22Rv1 (cell line): Measurements from ENCODE around the gene SLC10A7.

Source experiments
- H3K27ac ChIP-seq: fragments of 450-650 bp; 2 replicates; pipeline ENCODE4 v1.5.1; 2017
- ZFX ChIP-seq: fragments of 450-650 bp; IDR thresholded peaks from 2 replicates; pipeline ENCODE4 v1.6.1; 2017; ENCODE audit warnings: antibody characterized with exemption, borderline replicate concordance
- TF ChIP-seq, protein P1 (sequence below): fragments of 450-650 bp; IDR thresholded peaks from 2 replicates; pipeline ENCODE4 v1.5.1; 2017; ENCODE audit warnings: mild to moderate bottlenecking

Gene SLC10A7

DNA sequence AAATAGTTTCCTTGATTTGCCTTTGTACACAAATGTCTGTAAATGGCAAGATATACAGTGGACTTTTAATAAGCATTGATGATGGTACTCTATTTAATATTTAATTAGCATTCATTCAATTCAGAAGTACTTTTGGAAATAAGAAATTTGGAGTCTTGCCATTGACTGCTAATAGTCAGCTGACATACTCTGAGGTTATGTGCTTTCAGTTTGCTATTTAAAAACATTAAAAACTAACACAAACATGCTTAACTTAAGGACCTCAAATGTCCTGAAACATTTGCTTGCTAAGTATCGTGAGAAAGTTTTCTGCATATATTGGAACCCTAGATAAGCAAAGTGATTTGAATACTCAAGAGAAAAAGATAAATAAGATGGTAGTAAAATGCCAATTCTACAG, 242.8 kb downstream of the SLC10A7 start:
- H3K27ac ChIP-seq = no peak overlapping the region
- no peak for TF ChIP-seq ZFX
- TF ChIP-seq, protein P1, sequence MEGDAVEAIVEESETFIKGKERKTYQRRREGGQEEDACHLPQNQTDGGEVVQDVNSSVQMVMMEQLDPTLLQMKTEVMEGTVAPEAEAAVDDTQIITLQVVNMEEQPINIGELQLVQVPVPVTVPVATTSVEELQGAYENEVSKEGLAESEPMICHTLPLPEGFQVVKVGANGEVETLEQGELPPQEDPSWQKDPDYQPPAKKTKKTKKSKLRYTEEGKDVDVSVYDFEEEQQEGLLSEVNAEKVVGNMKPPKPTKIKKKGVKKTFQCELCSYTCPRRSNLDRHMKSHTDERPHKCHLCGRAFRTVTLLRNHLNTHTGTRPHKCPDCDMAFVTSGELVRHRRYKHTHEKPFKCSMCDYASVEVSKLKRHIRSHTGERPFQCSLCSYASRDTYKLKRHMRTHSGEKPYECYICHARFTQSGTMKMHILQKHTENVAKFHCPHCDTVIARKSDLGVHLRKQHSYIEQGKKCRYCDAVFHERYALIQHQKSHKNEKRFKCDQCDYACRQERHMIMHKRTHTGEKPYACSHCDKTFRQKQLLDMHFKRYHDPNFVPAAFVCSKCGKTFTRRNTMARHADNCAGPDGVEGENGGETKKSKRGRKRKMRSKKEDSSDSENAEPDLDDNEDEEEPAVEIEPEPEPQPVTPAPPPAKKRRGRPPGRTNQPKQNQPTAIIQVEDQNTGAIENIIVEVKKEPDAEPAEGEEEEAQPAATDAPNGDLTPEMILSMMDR = no peak

DNA sequence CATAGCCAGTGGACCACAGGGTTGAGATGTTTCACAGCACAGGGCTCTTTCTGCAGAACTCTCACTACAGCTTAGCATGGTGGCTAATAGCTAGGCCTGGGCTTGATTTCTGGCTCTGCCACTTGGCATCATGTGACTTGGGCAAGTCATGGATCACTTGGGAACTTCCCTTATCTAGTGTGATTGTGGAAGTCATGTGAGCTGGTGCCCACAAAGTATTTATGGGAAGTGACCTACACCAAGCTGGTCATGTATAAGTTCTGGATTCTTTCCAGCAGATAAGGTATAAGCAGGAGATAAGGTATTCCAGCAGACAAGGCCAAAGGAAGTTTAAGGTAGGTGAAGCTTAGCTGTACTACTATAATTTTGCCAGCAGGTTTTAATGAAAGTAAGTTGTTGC, 246.4 kb downstream of the SLC10A7 start:
- no peak for TF ChIP-seq ZFX
- TF ChIP-seq, protein P1 = no peak
- no peak overlapping the region for H3K27ac ChIP-seq

DNA sequence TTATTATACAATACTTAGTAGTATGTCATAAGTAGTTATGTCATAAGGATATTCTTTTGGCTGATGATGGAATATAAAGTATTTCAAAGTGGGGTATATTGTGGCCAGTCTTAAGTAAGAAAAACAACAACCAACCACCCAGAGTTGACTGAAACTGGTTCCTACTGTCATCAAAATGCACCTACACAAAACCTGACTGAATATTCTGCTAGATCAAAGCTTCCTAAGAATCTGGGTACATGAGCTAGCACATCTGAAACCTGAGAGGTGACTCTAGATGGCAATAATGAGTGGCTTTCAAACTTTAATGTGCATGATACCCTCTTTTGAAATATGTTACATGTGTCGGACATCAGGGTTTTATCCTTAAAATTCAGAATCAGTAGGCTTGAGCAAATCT, 247.0 kb downstream of the SLC10A7 start:
- TF ChIP-seq, protein P1 = no peak
- H3K27ac ChIP-seq = no peak overlapping the region

DNA sequence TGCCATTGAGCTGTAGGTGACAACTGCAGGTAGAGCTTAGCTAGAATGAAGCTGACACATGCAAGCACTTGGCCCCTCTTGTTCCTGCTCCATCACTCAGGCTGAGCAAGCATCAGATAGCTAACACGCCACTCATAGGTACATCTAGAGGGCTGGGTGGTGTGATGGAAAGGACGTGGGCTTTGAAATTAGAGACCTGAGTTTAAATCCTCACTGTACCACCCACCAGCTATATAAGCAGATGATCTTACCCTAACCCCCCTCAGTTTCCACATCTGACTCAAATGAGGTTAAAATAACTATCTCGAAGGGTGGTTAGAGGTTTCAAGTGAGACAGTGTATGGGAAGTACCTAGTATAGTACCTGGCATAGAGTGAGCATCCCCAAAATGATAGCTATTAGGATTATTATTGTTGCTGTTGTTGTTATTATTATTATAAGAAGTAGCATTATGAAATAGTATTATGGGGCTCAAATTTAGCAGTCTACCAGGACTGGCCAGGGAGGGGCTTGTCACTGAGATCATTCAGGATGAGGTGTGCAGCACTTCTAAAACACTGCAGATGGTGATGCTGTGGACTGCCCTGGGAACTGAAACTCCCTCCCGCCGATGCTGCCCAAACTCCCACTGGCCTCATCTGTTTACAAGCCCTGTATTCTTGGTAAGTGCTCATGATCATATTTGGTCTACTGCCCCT, 248.4 kb downstream of the SLC10A7 start:
- H3K27ac ChIP-seq = no peak overlapping the region
- TF ChIP-seq, protein P1 = no peak

DNA sequence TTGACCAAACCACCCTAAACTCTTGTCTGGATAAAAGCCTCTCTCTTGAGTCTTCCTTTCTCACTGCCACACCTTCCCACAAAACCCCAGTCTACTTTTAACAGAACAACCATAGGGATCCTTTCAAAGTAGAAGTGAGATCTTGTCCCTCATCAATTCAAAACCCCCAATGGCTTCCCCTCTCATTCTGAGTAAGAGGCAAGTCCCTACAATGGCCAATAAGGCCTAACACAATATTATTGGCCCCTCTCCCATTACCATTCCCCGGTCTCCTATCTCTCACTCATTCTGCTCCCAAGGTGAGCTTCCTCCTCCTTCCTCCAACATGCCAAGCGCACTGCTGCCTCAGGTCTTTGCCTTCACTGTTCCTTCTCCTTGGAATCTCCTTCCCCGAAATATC, 250.3 kb downstream of the SLC10A7 start:
- H3K27ac ChIP-seq = no peak overlapping the region
- TF ChIP-seq ZFX = no peak
- TF ChIP-seq, protein P1 = no peak

DNA sequence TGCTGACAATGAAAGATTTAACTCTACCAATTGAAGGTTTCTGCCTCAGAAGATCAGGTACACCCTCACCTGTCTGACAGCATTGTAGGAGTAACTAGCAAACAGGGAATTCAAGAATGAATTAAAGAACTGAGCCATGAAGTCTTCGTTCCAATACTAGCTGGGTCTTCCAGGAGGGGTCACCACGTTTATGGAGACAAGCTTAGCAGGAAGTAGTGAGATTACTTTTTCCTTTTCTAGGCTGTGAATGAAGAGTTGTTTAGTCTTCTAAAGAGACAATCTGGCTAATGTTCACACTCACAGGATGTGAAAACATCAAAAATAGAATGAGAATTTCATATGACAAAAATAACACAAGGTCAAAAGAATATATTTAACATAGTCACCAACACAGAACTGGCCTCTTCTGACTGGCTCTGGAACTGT, 252.5 kb downstream of the SLC10A7 start:
- TF ChIP-seq, protein P1 = no peak
- no peak for TF ChIP-seq ZFX
- H3K27ac ChIP-seq = no peak overlapping the region

DNA sequence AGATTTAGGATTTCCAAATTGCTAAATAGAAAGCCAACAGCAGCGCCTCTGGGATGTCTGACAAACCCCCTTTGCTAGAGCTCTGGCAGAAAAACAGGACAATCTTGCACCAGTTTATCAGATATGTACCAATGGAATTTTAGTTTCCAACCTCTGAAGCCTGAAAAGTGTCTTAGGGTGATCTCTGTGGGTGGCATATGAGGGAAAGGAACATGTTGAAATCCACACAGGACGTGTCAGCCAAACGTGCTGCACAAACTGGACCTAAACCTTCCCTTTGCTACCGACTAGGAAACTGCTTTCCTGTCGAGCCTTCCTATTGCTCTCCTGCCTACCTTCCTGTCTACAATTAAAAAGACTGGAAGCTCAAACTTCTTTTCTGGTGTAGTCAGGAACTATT, 253.9 kb downstream of the SLC10A7 start:
- no peak overlapping the region for H3K27ac ChIP-seq
- no peak for TF ChIP-seq ZFX
- TF ChIP-seq, protein P1 = no peak
